ENCODE data around the gene SCRN2. TPM values are rescaled to one million over a fixed set of nuclear protein-coding genes. Genes with fewer than 3 reads are reported as not detected.
A peak's percentile ranks its signal among the peaks of the same experiment; 100 is the strongest.

The SCRN2 gene
- total RNA-seq, 1 experiment from 2014 or later = 50.8 TPM

DNA sequence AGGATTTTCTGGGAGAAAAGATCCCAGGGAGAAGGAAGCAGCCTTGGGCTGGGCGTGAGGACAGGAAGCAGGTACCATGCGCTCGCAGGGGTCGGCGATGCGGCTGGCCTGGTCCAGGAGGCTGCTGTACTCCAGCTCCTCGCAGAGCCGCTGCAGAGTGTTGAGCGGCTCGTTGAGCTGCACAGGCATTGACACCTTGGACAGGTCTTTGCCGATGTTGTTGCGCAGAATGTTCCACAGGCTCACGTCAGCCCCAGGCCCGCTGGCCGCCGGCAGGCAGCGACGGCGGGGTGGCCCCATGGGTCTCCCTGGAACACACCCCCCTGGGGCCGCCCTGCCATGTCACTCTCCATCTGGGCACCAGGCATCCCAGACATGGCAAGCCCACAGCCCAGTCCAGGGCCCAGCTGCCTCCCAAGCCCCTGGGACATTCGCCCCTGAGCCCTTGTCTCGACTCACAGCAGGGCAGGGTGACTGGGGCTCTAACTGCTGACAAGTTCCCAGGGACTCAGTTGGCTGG, 27.5 kb downstream of the SCRN2 start:
- Mint-ChIP-seq H3K27me3 (ENCODE audit: low read depth) (no peaks in the 10 kb centered on the region), H3K4me3 (no peak overlapping the region), H3K27ac (no peak overlapping the region), H3K4me1 (peaks cover 6% of the 10 kb centered on the region), H3K9me3 (no peaks in the 10 kb centered on the region), H3K36me3 (no peaks in the 10 kb centered on the region; the same call in 1 of the 2 replicates)
- no peak for ATAC-seq
- no peak for TF ChIP-seq ETV6 (CRISPR knock-in tag; IDR thresholded peaks at IDR 0.05)
- no peak for TF ChIP-seq IRF2 (CRISPR knock-in tag; IDR thresholded peaks at IDR 0.05; ENCODE audit: borderline replicate concordance, low read depth)
- no peak for TF ChIP-seq NFYB (CRISPR knock-in tag; conservative IDR thresholded peaks at IDR 0.05; ENCODE audit: low read depth)
- TF ChIP-seq EMX1 (CRISPR knock-in tag; IDR thresholded peaks at IDR 0.05) = no peak
- TF ChIP-seq, protein P1, sequence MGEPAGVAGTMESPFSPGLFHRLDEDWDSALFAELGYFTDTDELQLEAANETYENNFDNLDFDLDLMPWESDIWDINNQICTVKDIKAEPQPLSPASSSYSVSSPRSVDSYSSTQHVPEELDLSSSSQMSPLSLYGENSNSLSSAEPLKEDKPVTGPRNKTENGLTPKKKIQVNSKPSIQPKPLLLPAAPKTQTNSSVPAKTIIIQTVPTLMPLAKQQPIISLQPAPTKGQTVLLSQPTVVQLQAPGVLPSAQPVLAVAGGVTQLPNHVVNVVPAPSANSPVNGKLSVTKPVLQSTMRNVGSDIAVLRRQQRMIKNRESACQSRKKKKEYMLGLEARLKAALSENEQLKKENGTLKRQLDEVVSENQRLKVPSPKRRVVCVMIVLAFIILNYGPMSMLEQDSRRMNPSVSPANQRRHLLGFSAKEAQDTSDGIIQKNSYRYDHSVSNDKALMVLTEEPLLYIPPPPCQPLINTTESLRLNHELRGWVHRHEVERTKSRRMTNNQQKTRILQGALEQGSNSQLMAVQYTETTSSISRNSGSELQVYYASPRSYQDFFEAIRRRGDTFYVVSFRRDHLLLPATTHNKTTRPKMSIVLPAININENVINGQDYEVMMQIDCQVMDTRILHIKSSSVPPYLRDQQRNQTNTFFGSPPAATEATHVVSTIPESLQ (CRISPR knock-in tag; IDR thresholded peaks at IDR 0.05) = no peak
- TF ChIP-seq, protein P2, sequence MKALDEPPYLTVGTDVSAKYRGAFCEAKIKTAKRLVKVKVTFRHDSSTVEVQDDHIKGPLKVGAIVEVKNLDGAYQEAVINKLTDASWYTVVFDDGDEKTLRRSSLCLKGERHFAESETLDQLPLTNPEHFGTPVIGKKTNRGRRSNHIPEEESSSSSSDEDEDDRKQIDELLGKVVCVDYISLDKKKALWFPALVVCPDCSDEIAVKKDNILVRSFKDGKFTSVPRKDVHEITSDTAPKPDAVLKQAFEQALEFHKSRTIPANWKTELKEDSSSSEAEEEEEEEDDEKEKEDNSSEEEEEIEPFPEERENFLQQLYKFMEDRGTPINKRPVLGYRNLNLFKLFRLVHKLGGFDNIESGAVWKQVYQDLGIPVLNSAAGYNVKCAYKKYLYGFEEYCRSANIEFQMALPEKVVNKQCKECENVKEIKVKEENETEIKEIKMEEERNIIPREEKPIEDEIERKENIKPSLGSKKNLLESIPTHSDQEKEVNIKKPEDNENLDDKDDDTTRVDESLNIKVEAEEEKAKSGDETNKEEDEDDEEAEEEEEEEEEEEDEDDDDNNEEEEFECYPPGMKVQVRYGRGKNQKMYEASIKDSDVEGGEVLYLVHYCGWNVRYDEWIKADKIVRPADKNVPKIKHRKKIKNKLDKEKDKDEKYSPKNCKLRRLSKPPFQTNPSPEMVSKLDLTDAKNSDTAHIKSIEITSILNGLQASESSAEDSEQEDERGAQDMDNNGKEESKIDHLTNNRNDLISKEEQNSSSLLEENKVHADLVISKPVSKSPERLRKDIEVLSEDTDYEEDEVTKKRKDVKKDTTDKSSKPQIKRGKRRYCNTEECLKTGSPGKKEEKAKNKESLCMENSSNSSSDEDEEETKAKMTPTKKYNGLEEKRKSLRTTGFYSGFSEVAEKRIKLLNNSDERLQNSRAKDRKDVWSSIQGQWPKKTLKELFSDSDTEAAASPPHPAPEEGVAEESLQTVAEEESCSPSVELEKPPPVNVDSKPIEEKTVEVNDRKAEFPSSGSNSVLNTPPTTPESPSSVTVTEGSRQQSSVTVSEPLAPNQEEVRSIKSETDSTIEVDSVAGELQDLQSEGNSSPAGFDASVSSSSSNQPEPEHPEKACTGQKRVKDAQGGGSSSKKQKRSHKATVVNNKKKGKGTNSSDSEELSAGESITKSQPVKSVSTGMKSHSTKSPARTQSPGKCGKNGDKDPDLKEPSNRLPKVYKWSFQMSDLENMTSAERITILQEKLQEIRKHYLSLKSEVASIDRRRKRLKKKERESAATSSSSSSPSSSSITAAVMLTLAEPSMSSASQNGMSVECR (CRISPR knock-in tag; IDR thresholded peaks at IDR 0.05; ENCODE audit: borderline replicate concordance) = no peak
- TF ChIP-seq MXD4 (CRISPR knock-in tag; IDR thresholded peaks at IDR 0.05; ENCODE audit: borderline replicate concordance) = no peak
- TF ChIP-seq, protein P3, sequence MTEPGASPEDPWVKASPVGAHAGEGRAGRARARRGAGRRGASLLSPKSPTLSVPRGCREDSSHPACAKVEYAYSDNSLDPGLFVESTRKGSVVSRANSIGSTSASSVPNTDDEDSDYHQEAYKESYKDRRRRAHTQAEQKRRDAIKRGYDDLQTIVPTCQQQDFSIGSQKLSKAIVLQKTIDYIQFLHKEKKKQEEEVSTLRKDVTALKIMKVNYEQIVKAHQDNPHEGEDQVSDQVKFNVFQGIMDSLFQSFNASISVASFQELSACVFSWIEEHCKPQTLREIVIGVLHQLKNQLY (CRISPR knock-in tag; IDR thresholded peaks at IDR 0.05) = no peak
- DNase-seq (ENCODE audit: low spot score) = peak; percentile 7
- ChIA-PET CTCF (no interaction called here), POLR2A (no interaction called here)

DNA sequence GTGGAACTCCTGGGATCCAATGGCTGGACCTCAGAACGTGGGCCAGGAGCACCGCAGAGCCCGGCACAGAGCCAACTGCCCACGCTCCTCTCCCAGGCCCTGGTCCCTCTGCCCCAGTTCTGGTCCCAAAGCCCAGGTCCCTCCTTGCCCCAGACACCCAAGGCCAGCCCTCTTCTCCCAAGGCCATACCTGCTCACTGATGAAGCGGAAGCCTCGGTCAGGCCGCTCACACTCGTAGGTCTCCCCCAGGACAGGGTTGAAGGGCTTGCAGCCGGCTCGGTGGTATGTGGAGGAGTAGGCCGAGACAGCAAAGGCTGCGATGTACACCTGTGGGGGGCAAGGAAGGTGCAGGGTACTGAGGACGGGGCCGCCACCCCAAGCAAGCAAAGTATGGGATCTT, 28.0 kb downstream of the SCRN2 start:
- Mint-ChIP-seq H3K9me3 (no peaks in the 10 kb centered on the region), H3K27ac (no peak overlapping the region), H3K36me3 (no peaks in the 10 kb centered on the region; the same call in 1 of the 2 replicates), H3K27me3 (ENCODE audit: low read depth) (no peaks in the 10 kb centered on the region), H3K4me3 (no peak overlapping the region), H3K4me1 (peaks cover 6% of the 10 kb centered on the region)
- POLR2A ChIA-PET = no interaction called here
- ATAC-seq (no peak), DNase-seq (ENCODE audit: low spot score) (peak; percentile 4)
- TF ChIP-seq SMAD4 (CRISPR knock-in tag; IDR thresholded peaks at IDR 0.05) = no peak
- TF ChIP-seq, protein P4, sequence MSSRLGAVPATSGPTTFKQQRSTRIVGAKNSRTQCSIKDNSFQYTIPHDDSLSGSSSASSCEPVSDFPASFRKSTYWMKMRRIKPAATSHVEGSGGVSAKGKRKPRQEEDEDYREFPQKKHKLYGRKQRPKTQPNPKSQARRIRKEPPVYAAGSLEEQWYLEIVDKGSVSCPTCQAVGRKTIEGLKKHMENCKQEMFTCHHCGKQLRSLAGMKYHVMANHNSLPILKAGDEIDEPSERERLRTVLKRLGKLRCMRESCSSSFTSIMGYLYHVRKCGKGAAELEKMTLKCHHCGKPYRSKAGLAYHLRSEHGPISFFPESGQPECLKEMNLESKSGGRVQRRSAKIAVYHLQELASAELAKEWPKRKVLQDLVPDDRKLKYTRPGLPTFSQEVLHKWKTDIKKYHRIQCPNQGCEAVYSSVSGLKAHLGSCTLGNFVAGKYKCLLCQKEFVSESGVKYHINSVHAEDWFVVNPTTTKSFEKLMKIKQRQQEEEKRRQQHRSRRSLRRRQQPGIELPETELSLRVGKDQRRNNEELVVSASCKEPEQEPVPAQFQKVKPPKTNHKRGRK (CRISPR knock-in tag; IDR thresholded peaks at IDR 0.05; ENCODE audit: borderline replicate concordance) = no peak
- TF ChIP-seq ATF1 (CRISPR knock-in tag; IDR thresholded peaks at IDR 0.05) = no peak
- CTCF ChIA-PET = no interaction called here

DNA sequence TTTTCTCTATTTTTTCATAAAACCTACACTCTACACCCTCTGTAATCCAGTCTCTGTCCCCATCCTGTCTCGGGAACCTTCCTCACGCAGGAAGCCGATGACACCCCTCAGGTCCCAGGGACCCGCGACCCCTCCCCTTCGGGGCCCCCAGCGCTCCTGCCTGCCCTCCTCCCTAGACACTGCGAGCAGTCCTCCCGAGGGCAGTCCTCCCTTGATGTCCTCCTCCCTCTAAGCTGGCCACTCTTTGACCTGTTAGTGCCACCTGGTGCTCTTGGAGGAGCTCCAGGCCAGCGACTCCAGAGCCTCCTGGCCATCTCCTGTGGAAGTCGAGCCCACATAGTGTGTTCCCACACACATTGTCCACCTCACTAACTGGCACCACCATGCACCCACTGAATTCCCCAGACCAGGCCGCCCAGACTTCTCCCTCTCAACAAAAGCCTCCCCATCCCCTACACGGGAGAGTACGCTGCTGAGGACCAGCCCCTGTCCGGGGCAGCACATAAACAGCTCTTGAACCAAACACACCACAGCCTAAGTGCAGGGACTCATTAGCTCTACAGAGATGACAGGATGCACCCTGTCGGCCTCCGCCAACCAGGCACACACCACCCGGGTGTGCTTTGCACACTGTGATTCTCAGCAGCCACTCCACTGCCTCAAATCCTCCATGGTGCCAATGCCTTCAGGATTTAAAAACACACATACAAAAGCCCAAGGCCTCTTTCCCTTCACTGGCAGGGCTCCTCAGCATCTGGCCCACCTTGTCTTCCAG, 28.7 kb downstream of the SCRN2 start:
- H3K36me3 Mint-ChIP-seq = no peaks in the 10 kb centered on the region
- ATAC-seq = no peak

More for the DNA sequence above, 28.7 kb downstream of the SCRN2 start:
- Mint-ChIP-seq H3K27me3 (ENCODE audit: low read depth) (no peaks in the 10 kb centered on the region), H3K4me1 (peaks cover 6% of the 10 kb centered on the region), H3K27ac (0 out of 2 replicates have a peak overlapping the region, but pooled peaks have one; percentile 43), H3K9me3 (no peaks in the 10 kb centered on the region), H3K4me3 (no peak overlapping the region)
- TF ChIP-seq, protein P5, sequence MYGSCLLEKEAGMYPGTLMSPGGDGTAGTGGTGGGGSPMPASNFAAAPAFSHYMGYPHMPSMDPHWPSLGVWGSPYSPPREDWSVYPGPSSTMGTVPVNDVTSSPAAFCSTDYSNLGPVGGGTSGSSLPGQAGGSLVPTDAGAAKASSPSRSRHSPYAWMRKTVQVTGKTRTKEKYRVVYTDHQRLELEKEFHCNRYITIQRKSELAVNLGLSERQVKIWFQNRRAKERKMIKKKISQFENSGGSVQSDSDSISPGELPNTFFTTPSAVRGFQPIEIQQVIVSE (CRISPR knock-in tag; IDR thresholded peaks at IDR 0.05; ENCODE audit: borderline replicate concordance) = no peak
- peak; percentile 59; the same call in 1 of the 2 replicates for TF ChIP-seq ZNF263 (CRISPR knock-in tag; IDR thresholded peaks at IDR 0.05; ENCODE audit: low read depth)
- ChIA-PET POLR2A (no interaction called here), CTCF (no interaction called here)
- peak; percentile 5 for DNase-seq (ENCODE audit: low spot score)
